ENCODE data around the gene AZGP1. TPM values are rescaled to one million over a fixed set of nuclear protein-coding genes. Genes with fewer than 3 reads are reported as not detected.

Gene AZGP1
- polyA plus RNA-seq, 1 of the 3 experiments (the other 2 are of a cell fraction): not detected

GRCh38 chr7:99928994-99929729 is 46.7 kb downstream of the AZGP1 start, which contains the start of gene GJC3 (continued):
- TF ChIP-seq USF2 (IDR thresholded peaks at IDR 0.05; ENCODE audit: borderline replicate concordance, low read depth, low read length) (no peak), PBX3 (IDR thresholded peaks at IDR 0.05) (no peak), CHD2 (IDR thresholded peaks at IDR 0.05; ENCODE audit: low read length, partially characterized antibody) (no peak), ELF1 (IDR thresholded peaks at IDR 0.05) (no peak)

GRCh38 chr7:99928188-99928587 is 47.6 kb downstream of the AZGP1 start:
- Histone ChIP-seq H3K4me1 (ENCODE audit: control insufficient read depth in 1 of 2, insufficient read depth in 2 of 2, low read depth in 1 of 2, low read length in 1 of 2) (peaks cover 0 to 5% of the 10 kb centered on the region in 2 experiments; a peak in 1 of 4 replicates), H3K9me2 (no peaks in the 10 kb centered on the region), H4K20me1 (ENCODE audit: insufficient read depth) (no peaks in the 10 kb centered on the region), H3K4me2 (no peak overlapping the region), H3K27me3 (ENCODE audit: insufficient read depth) (peaks cover 33% of the 10 kb centered on the region; the same call in 1 of the 2 replicates), H3K27ac (ENCODE audit: low read depth in 2 of 2, low read length in 1 of 2) (no peak overlapping the region), H3K79me2 (ENCODE audit: insufficient read depth) (no peaks in the 10 kb centered on the region), H3K4me3 (ENCODE audit: low read depth in 2 of 2, low read length in 1 of 2) (no peak overlapping the region), H3K36me3 (replicated peaks in 1 of 2; ENCODE audit: control insufficient read depth in 1 of 2, insufficient read depth in 2 of 2, low read length in 1 of 2) (no peaks in the 10 kb centered on the region), H3K9me3 (no peaks in the 10 kb centered on the region), H3F3A (replicated peaks; ENCODE audit: insufficient read depth) (no peaks in the 10 kb centered on the region), H2AFZ (ENCODE audit: low read depth) (no peak overlapping the region), H3K9ac (no peak overlapping the region)
- ChIA-PET CTCF (interaction anchor here (1.1 to 3.3 kb wide), 4 partner anchors 12 to 82 kb away, joined by 3 to 30 read pairs (median 12); no protein-coding TSS in a partner anchor), POLR2A (no interaction called here)
- TF ChIP-seq REST (IDR thresholded peaks at IDR 0.05; ENCODE audit: low read depth, low read length) (no peak), ELF1 (IDR thresholded peaks at IDR 0.05) (no peak), IRF3 (IDR thresholded peaks at IDR 0.05; ENCODE audit: low read depth, low read length) (no peak), GATA2 (CRISPR knock-in tag; IDR thresholded peaks at IDR 0.05) (no peak), FOXJ3 (CRISPR knock-in tag; IDR thresholded peaks at IDR 0.05) (no peak), MXI1 (IDR thresholded peaks at IDR 0.05; ENCODE audit: low read depth, low read length) (no peak)
- DNase-seq: no peak
- WGBS (ENCODE audit: low lambda C conversion rate): 21% methylated on average over 2 of the region's 2 CpGs

Measured in SK-N-SH (cell line).